Measurements from ENCODE around the gene CGNL1.

The CGNL1 gene

GRCh38 chr15:57375827-57376695 is at the start of gene CGNL1:
Gene CGNL1, plus strand, starts transcription at chr15:57376505. Its CDS starts 61,495 bp downstream, at chr15:57438000.
- TF ChIP-seq CTCF (IDR thresholded peaks at IDR 0.05; ENCODE audit: control extremely low read depth, extremely low read depth, low read depth, missing control alignments) = no peak
- POLR2A ChIA-PET = no interaction called here

DNA sequence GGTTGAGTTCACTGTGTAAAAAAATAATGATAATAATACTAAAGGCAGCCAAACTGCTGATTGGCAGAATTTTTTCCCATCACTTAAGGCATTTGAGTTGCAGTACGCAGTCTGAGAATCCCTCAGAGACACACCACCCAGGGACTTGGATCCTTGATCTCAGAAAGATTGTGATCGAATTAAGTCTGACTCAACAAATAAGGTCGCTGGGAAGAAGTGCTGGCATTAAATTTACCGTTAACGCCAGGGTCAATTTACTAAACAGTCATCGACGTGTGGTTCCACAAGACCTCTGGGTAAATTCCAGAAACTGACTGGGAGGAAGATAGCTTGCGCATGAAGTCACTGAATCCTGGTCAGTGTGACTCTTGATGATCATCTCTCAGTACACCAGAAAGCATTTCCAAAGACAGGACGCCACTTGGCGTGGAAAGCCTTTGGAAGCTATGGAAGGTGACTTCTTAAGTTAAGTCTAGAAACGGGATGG is 48.3 kb upstream of the CGNL1 start:
- POLR2A ChIA-PET = no interaction called here
- CTCF ChIA-PET = interaction anchor here (1.1 to 4.2 kb wide), 3 partner anchors 12 to 232 kb away, joined by 3 to 21 read pairs (median 6); no protein-coding TSS in a partner anchor
- DNase-seq (ENCODE audit: extremely low spot score) = no peak
- no peak for TF ChIP-seq CTCF (IDR thresholded peaks at IDR 0.05; ENCODE audit: control extremely low read depth, extremely low read depth, low read depth, missing control alignments)

More at GRCh38 chr15:57375827-57376695, at the start of gene CGNL1:
- DNase-seq (ENCODE audit: extremely low spot score) = no peak
- CTCF ChIA-PET = no interaction called here

DNA sequence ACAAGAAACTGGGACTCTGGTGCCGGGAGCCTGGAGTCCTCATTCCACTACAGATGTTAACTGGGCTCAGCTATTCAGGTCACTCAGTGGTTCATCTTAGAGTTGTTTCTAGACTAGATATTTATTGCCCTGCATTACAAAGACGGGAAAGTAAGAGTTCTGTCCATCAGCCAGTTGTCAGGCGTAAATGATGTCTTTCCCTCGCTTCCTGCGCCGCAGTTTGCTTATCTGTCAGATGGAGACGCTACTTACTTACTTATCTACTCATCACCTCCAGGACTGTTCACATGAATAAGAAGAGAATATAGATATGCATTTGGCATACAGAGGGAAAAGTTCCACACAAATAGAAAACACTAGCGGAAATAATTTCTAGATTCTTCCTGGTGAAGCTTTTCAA is 47.8 kb upstream of the CGNL1 start:
- ChIA-PET POLR2A (no interaction called here), CTCF (interaction anchor here (1.8 to 4.2 kb wide), 2 partner anchors 12 to 232 kb away, joined by 3 to 21 read pairs; no protein-coding TSS in a partner anchor)

GRCh38 chr15:57328897-57329296 is 47.4 kb upstream of the CGNL1 start:
- DNase-seq (ENCODE audit: extremely low spot score) = no peak
- CTCF ChIA-PET = interaction anchor here (1.8 to 4.2 kb wide), 2 partner anchors 12 to 231 kb away, joined by 3 to 21 read pairs; no protein-coding TSS in a partner anchor
- POLR2A ChIA-PET = no interaction called here
- TF ChIP-seq CTCF (IDR thresholded peaks at IDR 0.05; ENCODE audit: control extremely low read depth, extremely low read depth, low read depth, missing control alignments) = no peak

More for the DNA sequence above, 47.8 kb upstream of the CGNL1 start:
- no peak for DNase-seq (ENCODE audit: extremely low spot score)
- no peak for TF ChIP-seq CTCF (IDR thresholded peaks at IDR 0.05; ENCODE audit: control extremely low read depth, extremely low read depth, low read depth, missing control alignments)

- no peak for TF ChIP-seq CTCF (IDR thresholded peaks at IDR 0.05; ENCODE audit: control extremely low read depth, extremely low read depth, low read depth, missing control alignments)
- DNase-seq (ENCODE audit: extremely low spot score) = no peak
- CTCF ChIA-PET = interaction anchor here (1.8 to 4.2 kb wide), 2 partner anchors 11 to 230 kb away, joined by 3 to 21 read pairs; no protein-coding TSS in a partner anchor
- POLR2A ChIA-PET = no interaction called here
These were observed 46.5 kb upstream of the CGNL1 start for GRCh38 chr15:57329582-57330367.
